Stimulated activated CD4-positive, alpha-beta T cell treated with anti-CD3 and anti-CD28 coated beads, Interleukin-12 subunit alpha, Interleukin-12 subunit beta, amount 100 ng/mL, for 24 hours (primary cell): ENCODE data around the gene THTPA.
A peak's percentile ranks its signal among the peaks of the same experiment; 100 is the strongest.

ENCODE experiments used
- DNase-seq, 2 experiments: peaks; one replicate each; pipeline ENCODE4 v3.0.0-alpha.2; 2020; ENCODE audit warnings: low read depth in 2 of 2

THTPA gene

GRCh38 chr14:23567186-23568020 lies 11.3 kb downstream of the THTPA start, which contains the start of gene AP1G2:
TSS of gene AP1G2 (minus strand) at chr14:23567791. CDS start at chr14:23567314, 477 bp downstream.
- peak; percentile 81 to 91 for DNase-seq

DNA sequence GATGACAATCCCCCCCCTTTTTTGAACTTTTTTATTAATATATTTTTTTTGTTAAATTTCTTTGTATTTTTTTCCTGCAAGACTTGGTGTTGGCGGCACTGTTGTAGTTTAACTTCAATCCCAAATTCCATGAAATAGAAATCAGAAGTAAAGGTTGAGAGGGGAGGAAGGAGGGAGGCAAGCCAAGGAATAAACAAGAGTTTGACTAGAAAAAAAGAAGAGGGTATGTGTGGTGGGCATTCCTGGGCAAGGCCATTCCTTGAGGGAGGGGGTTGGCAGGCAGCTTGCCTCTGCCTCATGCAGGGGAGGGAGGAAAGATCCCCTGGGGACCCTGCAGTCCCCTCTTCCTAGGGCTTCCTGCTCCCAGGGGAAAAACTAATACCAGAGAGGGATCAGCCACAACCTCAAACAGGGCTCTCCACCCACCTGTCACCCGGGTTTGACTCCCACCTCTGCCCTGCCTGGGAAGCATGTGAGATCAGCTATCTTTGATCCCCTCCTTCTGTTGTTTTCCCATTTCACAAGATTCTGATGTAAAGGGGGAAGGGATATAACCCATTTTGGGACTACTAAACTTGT lies 12.0 kb downstream of the THTPA start:
- DNase-seq, result no peak

- DNase-seq, result no peak
Observed at GRCh38 chr14:23568600-23569331, 12.7 kb downstream of the THTPA start.

DNA sequence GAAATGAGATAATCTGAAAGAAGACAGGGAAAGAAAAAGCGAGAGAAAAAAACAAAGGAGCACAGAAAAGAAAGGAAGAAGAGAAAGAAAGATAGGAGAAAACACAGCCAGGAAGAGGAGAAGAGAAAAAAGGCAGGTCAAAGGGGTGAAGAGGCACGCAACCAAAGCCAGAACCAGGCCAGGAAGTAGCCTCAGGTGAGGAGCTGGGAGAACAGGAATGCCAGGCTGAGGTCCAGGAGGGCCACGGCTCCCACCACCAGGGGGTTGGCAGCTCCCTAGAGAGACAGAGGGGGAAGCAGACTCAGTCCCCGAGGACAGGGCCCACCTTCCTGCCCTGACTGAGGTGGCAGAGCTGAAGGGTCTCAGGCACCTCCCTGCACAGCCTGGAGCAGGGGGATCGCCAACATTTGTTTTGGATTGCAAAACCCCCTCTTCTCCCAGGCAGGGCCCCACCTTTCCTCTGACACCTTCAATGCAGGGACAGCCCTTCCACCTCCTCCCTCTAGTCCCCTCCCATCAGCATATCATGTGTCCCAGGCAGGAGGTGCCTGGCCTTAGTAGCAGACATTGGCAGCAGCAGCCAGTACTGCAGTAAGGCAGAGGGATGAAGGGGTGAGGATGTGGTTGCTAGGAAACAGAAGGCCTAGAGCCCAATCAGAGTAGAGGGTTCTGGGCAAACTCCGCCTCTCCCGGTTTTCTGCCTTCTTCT lies 13.5 kb downstream of the THTPA start:
- no peak for DNase-seq

GRCh38 chr14:23570806-23571483 lies 14.9 kb downstream of the THTPA start:
- DNase-seq, result no peak

- no peak for DNase-seq
Observed at GRCh38 chr14:23571701-23572523, 15.8 kb downstream of the THTPA start.

DNA sequence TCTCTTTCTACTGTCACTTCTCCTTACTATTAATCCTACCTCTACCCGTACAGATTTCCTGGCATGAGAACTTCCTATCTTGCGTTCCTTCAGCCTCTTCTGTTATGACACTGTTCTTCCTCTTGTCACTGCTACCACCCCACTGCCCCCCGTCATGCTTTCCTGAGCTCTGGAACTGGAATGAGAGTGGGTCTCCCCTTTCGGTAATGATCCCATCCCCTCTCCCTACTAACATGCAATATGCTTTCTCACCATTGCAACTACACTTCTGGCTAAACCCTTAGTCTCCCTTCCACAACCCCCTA lies 16.4 kb downstream of the THTPA start:
- DNase-seq, result no peak

DNA sequence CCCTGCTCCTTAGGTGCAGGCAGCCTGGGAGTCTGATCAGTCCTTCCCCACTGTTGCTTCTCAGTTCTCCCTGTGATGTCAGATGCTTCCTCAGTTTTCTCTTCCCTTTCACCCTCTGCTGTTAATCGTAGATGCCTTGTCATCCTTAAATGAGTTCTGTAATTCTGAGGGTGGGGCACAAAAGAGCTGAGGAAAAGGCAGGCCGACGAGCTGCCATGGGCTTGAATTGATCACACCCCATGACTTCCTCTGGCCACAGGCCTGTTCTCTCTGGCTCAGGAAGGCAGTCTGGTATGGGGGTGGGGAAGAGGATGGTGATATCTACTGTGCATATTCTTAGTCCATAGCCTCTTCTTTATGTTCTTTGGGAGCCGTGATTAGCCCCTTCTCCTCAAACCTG lies 16.8 kb downstream of the THTPA start:
- DNase-seq, result no peak

- no peak for DNase-seq
Observed at GRCh38 chr14:23573384-23574015, 17.4 kb downstream of the THTPA start.

- no peak for DNase-seq
Observed at GRCh38 chr14:23577004-23577681, 21.1 kb downstream of the THTPA start.

GRCh38 chr14:23577710-23578392 lies 21.8 kb downstream of the THTPA start:
- no peak for DNase-seq

GRCh38 chr14:23578560-23579310 lies 22.7 kb downstream of the THTPA start, which contains the start of gene JPH4:
TSS of gene JPH4 (minus strand) at chr14:23578790. CDS start at chr14:23577453, 1,337 bp downstream.
- DNase-seq, result no peak

GRCh38 chr14:23579311-23579630 lies 23.2 kb downstream of the THTPA start:
- DNase-seq, result no peak

DNA sequence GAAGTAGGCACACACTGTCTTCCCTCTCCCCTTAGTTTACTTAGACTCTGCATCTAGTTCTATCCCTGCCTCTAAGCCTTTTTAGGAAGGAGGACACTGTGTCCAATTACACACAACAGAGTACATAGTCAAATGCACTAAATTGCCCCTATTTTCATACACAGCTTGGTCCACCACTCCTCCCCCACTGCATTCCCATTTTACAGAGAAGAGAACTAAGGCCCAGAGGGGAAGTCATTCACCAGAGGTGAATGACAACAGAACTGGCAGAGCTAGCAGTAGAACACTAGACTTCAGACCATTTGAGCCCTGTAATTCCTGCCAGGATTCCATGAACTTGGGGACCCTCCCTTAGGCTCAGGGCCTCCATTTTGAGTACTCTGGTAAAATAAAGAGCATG lies 23.7 kb downstream of the THTPA start:
- no peak for DNase-seq

GRCh38 chr14:23580152-23580926 lies 24.3 kb downstream of the THTPA start:
- DNase-seq, result no peak

DNA sequence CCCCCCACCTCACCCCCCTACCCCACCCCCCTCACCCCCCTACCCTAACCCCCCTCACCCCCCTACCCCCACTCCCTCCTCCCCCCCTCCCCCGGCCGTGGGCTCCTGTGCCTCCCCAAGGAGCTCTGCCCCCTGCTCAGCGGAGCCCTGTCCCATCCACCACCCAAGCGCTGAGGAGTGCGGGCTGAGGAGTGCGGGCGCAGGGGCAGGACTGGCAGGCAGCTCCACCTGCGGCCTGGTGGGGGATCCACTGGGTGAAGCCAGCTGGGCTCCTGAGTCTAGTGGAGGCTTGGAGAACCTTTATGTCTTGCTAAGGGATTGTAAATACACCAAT lies 24.8 kb downstream of the THTPA start:
- no peak for DNase-seq

GRCh38 chr14:23582906-23583760 lies 27.1 kb downstream of the THTPA start:
- DNase-seq, result no peak
